Sigmoid colon (tissue), 7 donors: Measurements from ENCODE around the gene PCDHA10. TPM values are rescaled to one million over a fixed set of nuclear protein-coding genes. Genes with fewer than 3 reads are reported as not detected.
A peak's percentile ranks its signal among the peaks of the same experiment; 100 is the strongest.
"Not testable (repeated sequence)": the region's sequence is repeated elsewhere in the genome, so short reads cannot be mapped to it uniquely, and the experiment has no call there.

Source experiments
- DNase-seq: peaks from one replicate; pipeline ENCODE4 v3.0.0-alpha.2; 2019
- H3K27ac ChIP-seq, 4 donors: fragments of 200-600 bp; sonication (generic); one replicate each; pipeline ENCODE4 v1.5.1; 2016 to 2019; ENCODE audit warnings: mild to moderate bottlenecking in 1 of 4
- H3K27me3 ChIP-seq, 3 donors: fragments of 200-600 bp; sonication (generic); one replicate each; pipeline ENCODE4 v1.5.1; 2019; ENCODE audit warnings: mild to moderate bottlenecking in 1 of 3
- H3K36me3 ChIP-seq, 4 donors: fragments of 200-600 bp; sonication (generic); one replicate each; pipeline ENCODE4 v1.5.1; 2016 to 2019
- H3K4me1 ChIP-seq, 4 donors: fragments of 200-600 bp; sonication (generic); one replicate each; pipeline ENCODE4 v1.5.1; 2017 to 2019
- H3K4me3 ChIP-seq, 4 donors: fragments of 200-600 bp; sonication (generic); one replicate each; pipeline ENCODE4 v1.5.1; 2017 to 2019; ENCODE audit warnings: mild to moderate bottlenecking in 2 of 4, moderate library complexity in 1 of 4
- H3K9me3 ChIP-seq, 4 donors: fragments of 200-600 bp in 3 of 4; sonication (generic) in 3 of 4; one replicate each; pipeline versions ENCODE4 v1.5.1 to v1.6.1; 2013 to 2019
- CTCF ChIP-seq, 4 experiments: fragments of 450-650 bp in 3 of 4; fragments of 200-600 bp in 1 of 4; IDR thresholded peaks; one replicate each; pipeline ENCODE4 v1.5.1; 2016 to 2019; ENCODE audit warnings: antibody characterized with exemption in 4 of 4, mild to moderate bottlenecking in 3 of 4, moderate library complexity in 2 of 4
- EP300 ChIP-seq, 4 donors: sonication (generic); formaldehyde crosslinking; IDR thresholded peaks; one replicate each; pipeline ENCODE4 v1.6.1; 2017; ENCODE audit warnings: antibody characterized with exemption in 4 of 4
- POLR2A ChIP-seq, 2 donors: fragments of 450-650 bp; IDR thresholded peaks; one replicate each; pipeline ENCODE4 v1.6.1; 2016; ENCODE audit warnings: antibody characterized with exemption in 2 of 2, mild to moderate bottlenecking in 2 of 2, moderate library complexity in 2 of 2
- POLR2AphosphoS5 ChIP-seq, 4 donors: sonication (generic); formaldehyde crosslinking; IDR thresholded peaks; one replicate each; pipeline ENCODE4 v1.6.1; 2017; ENCODE audit warnings: antibody characterized with exemption in 4 of 4
- WGBS, 2 donors: extraction: QIAGEN DNeasy Blood & Tissue Kit; methylation state at CpG; one replicate each; pipeline ENCODE4 v1.1.7; 2013; 5-methylcytosine and 5-hydroxymethylcytosine counted together
- intact Hi-C: fragments of 100-400 bp; cut with DNase I; formaldehyde crosslinking; loops from one replicate; pipeline ENCODE4 v1.15.1; 2023
- polyA plus RNA-seq, 3 donors: library from polyadenylated mRNA; stranded (reverse); fragments of 200-250 nt; gene quantifications; one replicate each; pipeline ENCODE4 v1.2.3, GENCODE V29; 2013
- total RNA-seq, 4 donors: library from RNA; depleted of rRNA; stranded (reverse); fragments of >200 nt; gene quantifications; one replicate each; pipeline ENCODE4 v1.1.0, GENCODE V29; 2016
- donor health status: healthy with polysubstance abuse.
- donor health status: Bipolar disorder and iron deficiency.
- donor health status: healthy.

Gene PCDHA10
- total and polyA plus RNA-seq, 7 donors, result 0.03 to 2.5 (median 0.66) TPM; not detected in 2

- H3K27me3 ChIP-seq, result peaks cover 0 to 60% (median 2%) of the 10 kb centered on the region in 3 donors
- peak within 1 kb of the TSS in 1 of 4 donors; percentile 6 for H3K4me3 ChIP-seq
- no peak for DNase-seq
- TF ChIP-seq CTCF (IDR thresholded peaks at IDR 0.05) (peak in 1 of 4 experiments; percentile 27), POLR2AphosphoS5 (IDR thresholded peaks at IDR 0.05) (no peak)
- peaks cover under 1 to 18% (median 5%) of the 10 kb centered on the region in 4 donors for H3K9me3 ChIP-seq
- intact Hi-C loops, result no loop called here
- no peak within 1 kb of the TSS for H3K27ac ChIP-seq
- no peaks in the 10 kb centered on the region for H3K4me1 ChIP-seq
- H3K36me3 ChIP-seq, result no peaks in the 10 kb centered on the region
- WGBS, 2 donors, result 36 to 62% methylated on average over 39 of the region's 39 CpGs
Observed at GRCh38 chr5:140821375-140822280, 34.1 kb upstream of the PCDHA10 start, which contains the start of gene PCDHA5. Gene PCDHA5 (plus strand): TSS chr5:140821613.

GRCh38 chr5:140822281-140822629, 33.4 kb upstream of the PCDHA10 start:
- Histone ChIP-seq H3K4me1 (no peaks in the 10 kb centered on the region), H3K9me3 (peaks cover 0 to 18% (median 5%) of the 10 kb centered on the region in 4 donors), H3K27ac (no peak overlapping the region), H3K4me3 (no peak overlapping the region), H3K27me3 (peaks cover 0 to 66% (median 2%) of the 10 kb centered on the region in 3 donors), H3K36me3 (no peaks in the 10 kb centered on the region)
- TF ChIP-seq EP300 (IDR thresholded peaks at IDR 0.05), result no peak
- TF ChIP-seq POLR2AphosphoS5 (IDR thresholded peaks at IDR 0.05), result no peak
- TF ChIP-seq CTCF (IDR thresholded peaks at IDR 0.05), result no peak
- no peak for TF ChIP-seq POLR2A (IDR thresholded peaks at IDR 0.05)
- DNase-seq, result no peak
- 30 to 35% methylated on average over 6 of the region's 6 CpGs for WGBS, 2 donors
- intact Hi-C loops, result no loop called here

- intact Hi-C loops, H3K4me1 ChIP-seq, H3K36me3 ChIP-seq, H3K27ac ChIP-seq, H3K4me3 ChIP-seq: not testable (repeated sequence)
- H3K27me3 ChIP-seq, result peaks cover 0 to 73% (median 2%) of the 10 kb centered on the region in 3 donors
- H3K9me3 ChIP-seq, result peaks cover 0 to 18% (median 6%) of the 10 kb centered on the region in 4 donors
- peak; percentile 53 for DNase-seq
- 62 to 83% methylated on average over 48 of the region's 48 CpGs for WGBS, 2 donors
Observed at GRCh38 chr5:140822969-140823368, 32.7 kb upstream of the PCDHA10 start.

GRCh38 chr5:140823475-140823874, 32.2 kb upstream of the PCDHA10 start:
- Histone ChIP-seq H3K27ac (no peak overlapping the region), H3K27me3 (peaks cover 0 to 78% (median 2%) of the 10 kb centered on the region in 3 donors), H3K9me3 (peaks cover 0 to 21% (median 8%) of the 10 kb centered on the region in 4 donors), H3K4me3 (no peak overlapping the region), H3K4me1 (no peaks in the 10 kb centered on the region), H3K36me3 (no peaks in the 10 kb centered on the region)
- no peak for TF ChIP-seq CTCF (IDR thresholded peaks at IDR 0.05)
- TF ChIP-seq POLR2AphosphoS5 (IDR thresholded peaks at IDR 0.05), result no peak
- no peak for TF ChIP-seq POLR2A (IDR thresholded peaks at IDR 0.05)
- TF ChIP-seq EP300 (IDR thresholded peaks at IDR 0.05), result no peak
- DNase-seq, result peak; percentile 48
- WGBS, 2 donors, result 63 to 85% methylated on average over 38 of the region's 38 CpGs
- intact Hi-C loops, result no loop called here

GRCh38 chr5:140827704-140828361, 27.9 kb upstream of the PCDHA10 start, which contains the start of gene PCDHA6:
Gene PCDHA6 (plus strand): TSS chr5:140827960. CDS start chr5:140828092, 132 bp downstream.
- H3K27me3 ChIP-seq, result peaks cover 0 to 66% (median under 1%) of the 10 kb centered on the region in 3 donors
- H3K27ac ChIP-seq, result no peak within 1 kb of the TSS
- peaks cover 0 to 25% (median 13%) of the 10 kb centered on the region in 4 donors for H3K9me3 ChIP-seq
- H3K36me3 ChIP-seq, result no peaks in the 10 kb centered on the region
- peak within 1 kb of the TSS in 1 of 4 donors; percentile 9 for H3K4me3 ChIP-seq
- no peak for DNase-seq
- TF ChIP-seq CTCF (IDR thresholded peaks at IDR 0.05), result no peak
- TF ChIP-seq POLR2A (IDR thresholded peaks at IDR 0.05), result no peak
- no peak for TF ChIP-seq EP300 (IDR thresholded peaks at IDR 0.05)
- TF ChIP-seq POLR2AphosphoS5 (IDR thresholded peaks at IDR 0.05), result no peak
- 22 to 49% methylated on average over 27 of the region's 27 CpGs for WGBS, 2 donors
- H3K4me1 ChIP-seq, result no peaks in the 10 kb centered on the region
- intact Hi-C loops, result no loop called here
